AG04449 (cell line): ENCODE results near the gene ARL17A.
"Not testable (repeated sequence)": the region's sequence is repeated elsewhere in the genome, so short reads cannot be mapped to it uniquely, and the experiment has no call there.

Experiments used
- CTCF ChIA-PET: fragments of 350-600 bp; formaldehyde crosslinking; extraction: SDS; loops from one replicate; lab custom pipeline; 2021; ENCODE audit warnings: antibody characterized with exemption; lab: Yijun Ruan, JAX
- POLR2A ChIA-PET: fragments of 400-600, 350-600 bp; formaldehyde crosslinking; extraction: SDS; loops from one replicate; lab custom pipeline; 2020; ENCODE audit warnings: antibody characterized with exemption, inconsistent platforms; lab: Yijun Ruan, JAX
- DNase-seq: peaks from one replicate; pipeline ENCODE4 v3.0.0-alpha.2; 2010; ENCODE audit warnings: low read depth, low spot score
- H3K4me3 ChIP-seq: 2 replicates; pipeline ENCODE4 v1.5.1; 2011; ENCODE audit warnings: low read depth, mild to moderate bottlenecking, control low read depth, low read length

The ARL17A gene

DNA sequence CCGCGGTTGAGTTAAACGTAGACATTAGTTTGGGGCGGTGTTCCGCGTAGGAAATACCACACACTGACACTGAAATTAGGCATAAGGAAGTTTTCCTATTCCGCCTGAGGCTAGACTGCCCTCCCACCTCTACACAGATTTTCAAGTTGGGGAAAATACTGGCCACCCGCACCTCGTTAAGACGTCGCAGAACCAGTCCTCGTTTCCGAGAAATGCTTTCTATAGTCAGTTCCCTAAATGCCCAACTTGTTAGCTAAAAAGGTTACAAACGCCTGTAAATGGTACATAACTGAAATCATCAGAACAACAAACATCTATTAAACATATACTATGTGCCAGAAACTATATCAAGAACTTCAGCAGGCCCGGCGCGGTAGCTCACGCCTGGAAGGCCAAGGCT, 591 bp upstream of the ARL17A start:
- POLR2A ChIA-PET, CTCF ChIA-PET, DNase-seq, H3K4me3 ChIP-seq: not testable (repeated sequence)

DNA sequence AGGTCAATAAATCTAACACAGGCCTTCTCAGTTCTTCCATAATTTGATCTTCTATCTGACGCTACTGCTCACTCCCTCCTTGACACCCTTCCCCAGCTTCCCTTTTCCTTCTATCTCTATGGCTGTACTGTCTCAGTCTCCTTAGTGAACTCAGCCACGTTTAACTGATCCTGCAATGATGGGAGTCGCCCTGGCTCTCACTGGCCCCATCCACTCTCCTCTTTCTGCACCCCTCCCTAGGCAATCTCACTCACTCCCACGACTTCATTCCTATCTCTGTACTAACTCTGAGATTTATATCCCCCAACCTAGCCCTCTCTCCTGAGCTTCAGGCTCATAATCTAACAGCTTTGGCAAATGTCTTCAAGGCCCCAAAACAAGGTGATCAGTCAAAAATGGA, 7.7 kb downstream of the ARL17A start:
- CTCF ChIA-PET, H3K4me3 ChIP-seq, DNase-seq, POLR2A ChIA-PET: not testable (repeated sequence)

DNA sequence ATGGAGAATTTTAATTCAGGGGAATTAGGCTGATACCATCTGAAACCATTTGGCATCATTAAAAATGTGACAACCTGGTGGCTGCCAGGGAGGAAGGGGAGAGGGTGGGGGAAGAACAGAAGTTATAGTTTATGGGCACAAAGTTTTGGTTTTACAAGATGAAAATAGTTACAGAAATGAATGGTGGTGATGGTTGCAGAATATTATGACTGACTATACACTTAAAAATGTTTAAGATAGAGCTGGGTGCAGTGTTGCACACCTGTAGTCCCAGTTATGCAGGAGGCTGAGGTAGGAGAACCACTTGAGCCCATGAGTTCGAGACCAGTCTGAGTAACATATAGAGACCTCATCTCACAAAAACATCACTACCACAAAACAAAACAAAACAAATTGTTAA, 12.5 kb downstream of the ARL17A start:
- DNase-seq, POLR2A ChIA-PET, H3K4me3 ChIP-seq, CTCF ChIA-PET: not testable (repeated sequence)

DNA sequence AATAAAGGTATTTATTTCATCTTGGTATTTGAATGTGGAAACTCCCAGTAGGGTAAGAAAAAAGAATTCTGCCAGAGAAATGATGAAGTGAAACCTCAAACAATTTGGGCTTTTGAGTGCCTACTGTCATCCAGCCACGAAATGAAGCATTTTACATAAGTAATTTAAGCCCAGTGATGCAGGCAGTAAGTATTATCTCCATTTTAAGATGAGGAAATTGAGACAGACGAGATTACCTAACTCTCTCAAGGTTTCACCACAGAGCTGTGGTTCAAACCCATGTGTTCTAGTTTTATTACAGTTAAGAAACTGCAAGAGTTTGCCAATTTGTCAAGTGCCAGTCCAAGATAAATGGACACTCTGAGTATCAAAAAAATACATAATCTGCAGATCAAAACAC, 13.2 kb downstream of the ARL17A start:
- DNase-seq, H3K4me3 ChIP-seq, POLR2A ChIA-PET, CTCF ChIA-PET: not testable (repeated sequence)

DNA sequence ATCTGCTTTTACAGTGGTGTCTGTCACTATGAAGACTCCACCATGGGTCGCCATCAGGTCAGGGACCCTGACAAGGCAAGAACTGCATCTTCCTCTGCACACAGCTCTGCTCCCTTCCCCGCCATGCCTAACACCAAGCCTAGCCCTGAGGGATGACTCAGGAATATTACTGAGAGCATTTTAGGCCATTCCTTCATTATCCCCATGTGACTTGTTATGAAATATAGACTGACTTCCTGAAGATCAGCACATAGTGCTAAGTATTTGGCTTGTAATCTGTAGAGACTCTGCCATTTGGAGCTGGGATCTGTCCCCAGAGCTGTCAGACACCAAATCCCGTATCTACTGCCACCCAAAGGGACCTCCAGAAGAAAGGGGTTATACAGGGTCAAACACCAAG, 19.4 kb downstream of the ARL17A start:
- H3K4me3 ChIP-seq, POLR2A ChIA-PET, CTCF ChIA-PET, DNase-seq: not testable (repeated sequence)

DNA sequence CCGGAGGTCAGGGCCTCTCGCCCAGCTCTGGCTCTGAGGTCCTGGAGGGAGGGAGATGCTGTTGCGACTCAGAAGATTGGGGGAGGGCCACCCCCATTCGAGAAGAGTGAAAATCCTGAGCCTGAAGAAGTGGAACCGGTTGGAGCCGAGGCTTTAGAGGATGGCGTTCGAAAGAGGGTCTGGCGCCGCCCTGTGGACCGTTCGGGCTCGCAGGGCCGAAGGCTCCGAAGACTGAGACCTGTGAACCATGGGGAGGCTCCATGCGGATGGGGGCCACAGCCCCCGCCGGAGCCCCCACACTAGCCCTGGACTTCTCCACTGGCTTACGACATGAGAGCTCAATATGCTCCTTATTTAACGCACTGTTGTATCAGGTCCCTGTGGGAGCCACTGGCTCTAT, 20.3 kb downstream of the ARL17A start:
- DNase-seq, H3K4me3 ChIP-seq, POLR2A ChIA-PET, CTCF ChIA-PET: not testable (repeated sequence)

- DNase-seq, H3K4me3 ChIP-seq, POLR2A ChIA-PET, CTCF ChIA-PET: not testable (repeated sequence)
Measured at GRCh38 chr17:46548607-46549006, 30.9 kb downstream of the ARL17A start.

DNA sequence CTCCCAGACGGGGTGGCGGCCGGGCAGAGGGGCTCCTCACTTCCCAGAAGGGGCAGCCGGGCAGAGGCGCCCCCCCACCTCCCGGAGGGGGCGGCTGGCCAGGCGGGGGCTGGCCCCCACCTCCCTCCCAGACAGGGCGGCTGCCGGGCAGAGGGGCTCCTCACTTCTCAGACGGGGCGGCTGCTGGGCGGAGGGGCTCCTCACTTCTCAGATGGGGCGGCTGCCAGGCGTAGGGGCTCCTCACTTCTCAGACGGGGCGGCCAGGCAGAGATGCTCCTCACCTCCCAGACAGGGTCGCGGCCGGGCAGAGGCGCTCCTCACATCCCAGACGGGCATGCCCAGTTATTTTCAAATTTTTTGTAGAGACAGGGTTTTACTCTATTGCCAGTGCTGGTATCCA, 44.8 kb downstream of the ARL17A start:
- POLR2A ChIA-PET, CTCF ChIA-PET, H3K4me3 ChIP-seq, DNase-seq: not testable (repeated sequence)

DNA sequence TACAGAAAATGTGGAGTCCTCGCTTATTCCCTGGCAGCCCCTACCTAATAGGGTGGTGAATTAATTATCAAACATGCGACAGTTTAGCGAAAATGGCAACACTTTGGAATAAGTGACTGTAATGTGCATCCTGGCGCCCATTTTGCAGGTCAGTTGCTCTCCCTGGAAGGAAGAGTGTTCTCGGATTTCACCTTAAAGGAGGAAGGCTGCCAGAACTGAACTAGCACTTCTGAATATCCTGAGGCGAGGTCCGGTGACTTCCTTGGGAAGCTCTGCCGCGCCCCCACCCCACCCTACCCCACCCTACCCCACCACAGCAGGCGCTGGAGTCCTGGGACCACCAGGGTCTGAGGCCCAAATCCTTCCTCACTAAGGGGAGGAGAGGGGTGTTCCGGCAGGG, 67.3 kb downstream of the ARL17A start, which contains the start of gene LRRC37A2:
TSS of gene LRRC37A2 (plus strand) at position 301 of the 400 bp plus-strand sequence. CDS start 245 bp downstream, outside the sequence.
- H3K4me3 ChIP-seq, DNase-seq, CTCF ChIA-PET, POLR2A ChIA-PET: not testable (repeated sequence)

GRCh38 chr17:46505896-46506295, 73.6 kb downstream of the ARL17A start:
- CTCF ChIA-PET, DNase-seq, POLR2A ChIA-PET, H3K4me3 ChIP-seq: not testable (repeated sequence)

DNA sequence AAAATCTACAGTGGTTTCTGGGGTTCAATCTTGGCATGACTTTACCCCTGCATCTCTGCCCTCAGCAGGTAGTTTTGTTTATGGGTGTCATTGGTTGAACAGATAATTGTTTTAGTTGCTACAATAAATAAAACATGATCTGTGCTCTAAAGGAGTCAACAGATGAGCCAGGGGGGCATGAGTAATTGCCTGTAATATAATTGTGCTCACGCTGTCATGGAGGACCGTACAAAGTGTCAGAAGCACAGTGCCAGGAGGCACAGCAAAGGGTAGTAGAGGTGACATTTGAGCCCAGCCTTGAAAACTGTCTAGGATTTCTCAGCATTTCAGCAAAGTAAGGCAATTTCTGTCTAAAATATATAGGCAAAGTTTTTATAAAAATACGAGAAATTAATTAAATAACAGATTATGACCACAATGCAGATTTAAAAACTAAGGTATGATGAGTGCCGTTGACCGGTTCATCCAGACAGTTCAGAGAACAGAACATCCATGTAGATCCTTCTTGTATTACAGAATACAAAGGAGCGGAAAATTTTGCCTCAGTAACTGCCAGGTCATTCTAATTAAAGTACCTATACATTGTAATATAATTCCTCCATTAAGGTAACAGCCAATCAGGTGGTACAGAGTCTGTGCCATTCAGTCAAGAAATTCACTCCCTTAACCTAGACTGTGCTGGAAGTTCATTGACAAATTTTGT, 79.9 kb downstream of the ARL17A start:
- CTCF ChIA-PET, H3K4me3 ChIP-seq, POLR2A ChIA-PET, DNase-seq: not testable (repeated sequence)

GRCh38 chr17:46492021-46492420, 87.5 kb downstream of the ARL17A start:
- DNase-seq, POLR2A ChIA-PET, CTCF ChIA-PET, H3K4me3 ChIP-seq: not testable (repeated sequence)

- POLR2A ChIA-PET, H3K4me3 ChIP-seq, DNase-seq, CTCF ChIA-PET: not testable (repeated sequence)
Measured at GRCh38 chr17:46481310-46481709, 98.2 kb downstream of the ARL17A start.

GRCh38 chr17:46478823-46479222, 100.7 kb downstream of the ARL17A start:
- POLR2A ChIA-PET, CTCF ChIA-PET: not testable (repeated sequence)

DNA sequence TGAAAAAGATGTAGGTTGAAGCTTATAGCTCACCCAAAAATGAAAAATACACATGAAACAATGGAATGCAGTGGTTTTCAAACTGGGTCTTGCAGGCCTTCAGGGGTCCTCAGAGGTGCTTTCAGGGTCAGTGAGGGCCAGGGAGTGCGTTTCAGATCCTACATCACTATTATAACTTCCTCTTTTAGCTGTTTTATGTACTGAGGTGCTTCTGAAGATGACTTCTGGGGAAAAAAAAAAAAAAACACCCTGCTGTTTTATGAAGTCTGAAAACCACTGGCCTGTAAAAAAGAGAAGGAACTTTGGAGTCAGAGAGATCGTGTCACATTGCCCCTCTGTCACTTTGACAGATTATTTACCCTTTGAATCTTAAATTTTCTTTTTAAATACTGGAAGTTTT, 103.9 kb downstream of the ARL17A start:
- H3K4me3 ChIP-seq, POLR2A ChIA-PET, CTCF ChIA-PET, DNase-seq: not testable (repeated sequence)

More at GRCh38 chr17:46478823-46479222, 100.7 kb downstream of the ARL17A start:
- H3K4me3 ChIP-seq, DNase-seq: not testable (repeated sequence)

DNA sequence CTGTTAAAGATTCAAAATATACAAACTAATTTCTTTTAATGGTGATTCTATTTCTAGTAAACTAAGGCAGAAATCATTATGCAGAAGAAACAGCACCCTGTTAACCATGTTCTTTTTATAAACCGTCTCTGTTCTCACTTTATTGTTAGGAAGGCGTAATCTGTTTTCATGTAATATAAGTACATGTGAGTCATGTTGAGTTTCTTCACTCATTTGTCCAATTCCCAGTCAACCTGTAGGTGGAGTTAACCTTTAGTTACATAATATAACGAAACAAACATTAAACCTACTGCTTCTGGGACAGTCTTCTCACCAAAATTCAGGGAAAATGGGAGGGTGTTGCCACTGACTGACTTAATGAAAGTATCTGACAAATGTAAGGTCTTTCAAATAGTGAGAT, 105.0 kb downstream of the ARL17A start:
- CTCF ChIA-PET, DNase-seq, POLR2A ChIA-PET, H3K4me3 ChIP-seq: not testable (repeated sequence)

DNA sequence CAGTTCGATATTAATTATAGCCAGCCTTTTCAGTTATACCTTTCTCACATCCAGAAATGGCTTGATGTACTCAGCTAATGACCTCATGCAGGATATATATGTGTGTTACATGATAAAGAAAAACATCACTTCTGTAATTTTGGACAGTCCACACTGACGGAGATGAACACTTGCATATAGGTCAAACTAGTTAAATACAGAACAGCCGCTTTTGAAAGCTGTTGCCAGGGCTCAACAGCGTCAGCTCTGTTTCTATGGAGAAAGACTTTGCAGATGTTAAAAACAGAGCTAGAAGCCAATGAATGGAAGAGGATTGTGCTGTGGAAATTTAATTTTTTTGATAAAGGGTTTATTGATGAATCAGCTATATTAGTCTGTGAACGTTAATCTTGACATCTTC, 111.9 kb downstream of the ARL17A start:
- CTCF ChIA-PET, DNase-seq, H3K4me3 ChIP-seq, POLR2A ChIA-PET: not testable (repeated sequence)
